ENCODE measurements around the gene CDK14.

Gene CDK14

GRCh38 chr7:91128683-91129348, 532.7 kb downstream of the CDK14 start:
- DNase-seq (ENCODE audit: extremely low spot score), result no peak
- POLR2A ChIA-PET, result no interaction called here
- TF ChIP-seq CTCF (IDR thresholded peaks at IDR 0.05; ENCODE audit: control extremely low read depth, extremely low read depth, low read depth, missing control alignments), result no peak
- CTCF ChIA-PET, result interaction anchor here (1.5 to 1.7 kb wide), 2 partner anchors 8 to 14 kb away, joined by 3 to 5 read pairs; no protein-coding TSS in a partner anchor

GRCh38 chr7:91135300-91135699, 539.2 kb downstream of the CDK14 start:
- TF ChIP-seq CTCF (IDR thresholded peaks at IDR 0.05; ENCODE audit: control extremely low read depth, extremely low read depth, low read depth, missing control alignments), result no peak
- DNase-seq (ENCODE audit: extremely low spot score), result no peak
- ChIA-PET POLR2A (no interaction called here), CTCF (interaction anchor here (1.1 to 1.2 kb wide), 2 partner anchors 16 to 48 kb away, joined by 3 to 4 read pairs; no protein-coding TSS in a partner anchor)

GRCh38 chr7:91135703-91136430, 539.7 kb downstream of the CDK14 start:
- TF ChIP-seq CTCF (IDR thresholded peaks at IDR 0.05; ENCODE audit: control extremely low read depth, extremely low read depth, low read depth, missing control alignments), result no peak
- ChIA-PET CTCF (interaction anchor here (1.2 kb wide), 3 partner anchors 9 to 16 kb away, joined by 3 to 5 read pairs (median 4); no protein-coding TSS in a partner anchor), POLR2A (no interaction called here)
- no peak for DNase-seq (ENCODE audit: extremely low spot score)

- ChIA-PET POLR2A (no interaction called here), CTCF (interaction anchor here (1.0 to 1.2 kb wide), 4 partner anchors 9 to 16 kb away, joined by 3 to 5 read pairs (median 3); no protein-coding TSS in a partner anchor)
- DNase-seq (ENCODE audit: extremely low spot score), result no peak
- no peak for TF ChIP-seq CTCF (IDR thresholded peaks at IDR 0.05; ENCODE audit: control extremely low read depth, extremely low read depth, low read depth, missing control alignments)
Measured at GRCh38 chr7:91137153-91137787, 541.1 kb downstream of the CDK14 start.

GRCh38 chr7:91137788-91138368, 541.8 kb downstream of the CDK14 start:
- ChIA-PET CTCF (interaction anchor here (1.0 kb wide), 2 partner anchors 10 to 17 kb away, joined by 3 read pairs; no protein-coding TSS in a partner anchor), POLR2A (no interaction called here)
- no peak for TF ChIP-seq CTCF (IDR thresholded peaks at IDR 0.05; ENCODE audit: control extremely low read depth, extremely low read depth, low read depth, missing control alignments)
- no peak for DNase-seq (ENCODE audit: extremely low spot score)

- TF ChIP-seq CTCF (IDR thresholded peaks at IDR 0.05; ENCODE audit: control extremely low read depth, extremely low read depth, low read depth, missing control alignments), result no peak
- DNase-seq (ENCODE audit: extremely low spot score), result no peak
- CTCF ChIA-PET, result no interaction called here
- POLR2A ChIA-PET, result no interaction called here
Measured at GRCh38 chr7:91140286-91140685, 544.2 kb downstream of the CDK14 start.

Data from GM10248 (cell line).